HepG2 (cell line): ENCODE data around the gene GADD45B. TPM values are rescaled to one million over a fixed set of nuclear protein-coding genes. Genes with fewer than 3 reads are reported as not detected.

ENCODE experiments used
- ARNTL ChIP-seq: sonication (generic); formaldehyde crosslinking; IDR thresholded peaks from 2 replicates; pipeline ENCODE4 v1.4.0; 2020; ENCODE audit warnings: mild to moderate bottlenecking, missing genetic modification reagents
- EHMT2 ChIP-seq: fragments of 200-600 bp; sonication (generic); IDR thresholded peaks from 2 replicates; pipeline ENCODE4 v1.7.0; 2017; ENCODE audit warnings: antibody characterized with exemption, low read depth, low read length, borderline replicate concordance
- ESRRA ChIP-seq: sonication (generic); formaldehyde crosslinking; IDR thresholded peaks from 2 replicates; pipeline ENCODE4 v1.5.1; 2020; ENCODE audit warnings: mild to moderate bottlenecking, low read depth, missing genetic modification reagents
- HDAC6 ChIP-seq: fragments of 200-600 bp; sonication (generic); IDR thresholded peaks from 2 replicates; pipeline ENCODE4 v1.7.0; 2017; ENCODE audit warnings: mild to moderate bottlenecking, antibody characterized with exemption, low read length, low read depth
- KDM2A ChIP-seq: sonication (generic); formaldehyde crosslinking; IDR thresholded peaks from 2 replicates; pipeline ENCODE4 v1.4.0; 2020; ENCODE audit warnings: low read depth, missing genetic modification reagents, borderline replicate concordance
- KLF13 ChIP-seq: sonication (generic); formaldehyde crosslinking; IDR thresholded peaks from 2 replicates; pipeline ENCODE4 v1.4.0; 2020; ENCODE audit warnings: mild to moderate bottlenecking, missing genetic modification reagents
- MEIS2 ChIP-seq: sonication (generic); formaldehyde crosslinking; IDR thresholded peaks from 2 replicates; pipeline ENCODE4 v1.9.0; 2021; ENCODE audit warnings: mild to moderate bottlenecking, missing genetic modification reagents
- NFKB2 ChIP-seq: sonication (generic); formaldehyde crosslinking; IDR thresholded peaks from 2 replicates; pipeline ENCODE4 v1.4.0; 2020; ENCODE audit warnings: missing genetic modification reagents, borderline replicate concordance
- NPAS2 ChIP-seq: sonication (generic); formaldehyde crosslinking; IDR thresholded peaks from 2 replicates; pipeline ENCODE4 v1.8.0; 2022; ENCODE audit warnings: mild to moderate bottlenecking, missing genetic modification reagents, borderline replicate concordance
- PAF1 ChIP-seq: IDR thresholded peaks from 2 replicates; pipeline ENCODE4 v1.6.1; 2016; ENCODE audit warnings: missing genetic modification reagents, missing compliant biosample characterization
- REL ChIP-seq: sonication (generic); formaldehyde crosslinking; conservative IDR thresholded peaks from 2 replicates; pipeline ENCODE4 v1.8.0; 2022; ENCODE audit warnings: mild to moderate bottlenecking, missing genetic modification reagents, moderate library complexity
- SALL1 ChIP-seq: sonication (generic); formaldehyde crosslinking; IDR thresholded peaks from 2 replicates; pipeline ENCODE4 v1.8.0; 2022; ENCODE audit warnings: mild to moderate bottlenecking, missing genetic modification reagents
- SUZ12 ChIP-seq: fragments of 150-350 bp; IDR thresholded peaks from 2 replicates; pipeline ENCODE4 v1.6.1; 2014; ENCODE audit warnings: low read depth, low read length
- ZC3H13 ChIP-seq: sonication (generic); formaldehyde crosslinking; IDR thresholded peaks from 2 replicates; pipeline ENCODE4 v1.8.1; 2023; ENCODE audit warnings: mild to moderate bottlenecking, missing genetic modification reagents, moderate library complexity
- ZNF253 ChIP-seq: sonication (generic); formaldehyde crosslinking; IDR thresholded peaks from 2 replicates; pipeline ENCODE4 v1.8.0; 2022; ENCODE audit warnings: mild to moderate bottlenecking, missing genetic modification reagents, borderline replicate concordance
- ZNF256 ChIP-seq: sonication (generic); formaldehyde crosslinking; conservative IDR thresholded peaks from 2 replicates; pipeline ENCODE4 v1.4.0; 2020; ENCODE audit warnings: missing genetic modification reagents
- ZNF556 ChIP-seq: sonication (generic); formaldehyde crosslinking; IDR thresholded peaks from 2 replicates; pipeline ENCODE4 v1.4.0; 2020; ENCODE audit warnings: mild to moderate bottlenecking, missing genetic modification reagents, borderline replicate concordance
- ZNF577 ChIP-seq: sonication (generic); formaldehyde crosslinking; IDR thresholded peaks from 2 replicates; pipeline ENCODE4 v1.4.0; 2020; ENCODE audit warnings: mild to moderate bottlenecking, low read depth, missing genetic modification reagents, borderline replicate concordance
- ZNF878 ChIP-seq: sonication (generic); formaldehyde crosslinking; IDR thresholded peaks from 2 replicates; pipeline ENCODE4 v1.8.1; 2023; ENCODE audit warnings: mild to moderate bottlenecking, missing genetic modification reagents, moderate library complexity
- polyA plus RNA-seq, 8 experiments: library from polyadenylated mRNA; depleted of rRNA in 3 of 8; stranded (reverse) in 7 of 8; unstranded in 1 of 8; fragments of >200 nt; fragmentation: Illumina TruSeq in 4 of 8; extraction: Trizol in 4 of 8; gene quantifications; 2 replicates each; pipeline versions ENCODE4 v1.2.1 to v1.2.3, GENCODE V29; 2011 to 2016; ENCODE audit warnings: low read depth in 4 of 8, missing spikeins in 1 of 8, mixed read lengths in 1 of 8; ENCODE audit not compliant: insufficient read depth in 1 of 8
- total RNA-seq, 5 experiments: library from RNA; depleted of rRNA; stranded (reverse); fragments of >200 nt; fragmentation: Illumina TruSeq; extraction: Trizol; gene quantifications; 2 replicates each; pipeline ENCODE4 v1.2.3, GENCODE V29; 2016; ENCODE audit warnings: low read depth in 1 of 5
- TF ChIP-seq, protein P1 (sequence below): sonication (generic); formaldehyde crosslinking; conservative IDR thresholded peaks from 2 replicates; pipeline ENCODE4 v1.4.0; 2020; ENCODE audit warnings: missing genetic modification reagents
- TF ChIP-seq, protein P2 (sequence below): IDR thresholded peaks from 2 replicates; pipeline ENCODE4 v1.6.1; 2016; ENCODE audit warnings: mild to moderate bottlenecking
- TF ChIP-seq, protein P3 (sequence below): sonication (generic); formaldehyde crosslinking; IDR thresholded peaks from 2 replicates; pipeline ENCODE4 v1.4.0; 2020; ENCODE audit warnings: missing genetic modification reagents
- TF ChIP-seq, protein P4 (sequence below): sonication (generic); formaldehyde crosslinking; conservative IDR thresholded peaks from 2 replicates; pipeline ENCODE4 v1.4.0; 2020; ENCODE audit warnings: missing genetic modification reagents

Gene GADD45B
- total and polyA plus RNA-seq, 2 of the 13 experiments (the other 11 are each of a cell fraction or from before 2014, with no cell fraction given), result 4.6 to 34.1 TPM

DNA sequence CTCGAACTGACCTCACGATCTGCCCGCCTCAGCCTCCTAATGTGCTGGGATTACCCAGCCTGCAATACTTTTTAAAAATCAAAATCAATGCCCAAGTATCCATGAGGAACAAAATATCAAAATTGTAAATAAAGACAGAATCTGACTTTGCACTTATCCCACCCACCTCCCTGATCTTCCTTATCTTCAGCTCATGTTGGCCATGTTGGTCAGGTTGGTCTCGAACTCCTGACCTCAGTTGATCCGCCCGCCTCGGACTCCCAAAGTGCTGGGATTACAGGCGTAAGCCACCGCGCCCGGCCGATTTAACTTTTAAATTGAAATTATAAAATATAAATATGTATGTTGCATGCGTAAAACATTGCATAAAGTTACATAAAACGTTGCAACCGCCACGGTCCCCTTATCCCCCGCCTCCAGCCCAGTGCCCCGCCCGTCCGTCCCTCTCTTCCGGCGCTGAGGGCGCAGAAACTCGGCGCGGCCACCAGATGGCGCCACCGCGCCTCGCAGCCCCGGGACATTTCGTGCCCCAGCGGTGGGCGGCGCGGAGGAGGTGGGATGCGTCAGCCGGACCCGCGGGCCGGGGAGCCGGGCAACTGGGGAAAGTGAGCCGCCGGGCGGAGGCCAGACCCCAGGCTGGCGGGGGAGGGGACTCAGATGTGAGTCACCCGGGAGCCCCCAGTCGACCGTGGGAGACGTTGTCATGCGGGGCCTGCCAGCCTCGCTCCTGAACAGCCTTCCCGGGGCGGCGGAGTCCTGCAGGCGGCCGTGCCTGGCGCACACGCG is 1.5 kb upstream of the GADD45B start (continued):
- TF ChIP-seq, protein P1, sequence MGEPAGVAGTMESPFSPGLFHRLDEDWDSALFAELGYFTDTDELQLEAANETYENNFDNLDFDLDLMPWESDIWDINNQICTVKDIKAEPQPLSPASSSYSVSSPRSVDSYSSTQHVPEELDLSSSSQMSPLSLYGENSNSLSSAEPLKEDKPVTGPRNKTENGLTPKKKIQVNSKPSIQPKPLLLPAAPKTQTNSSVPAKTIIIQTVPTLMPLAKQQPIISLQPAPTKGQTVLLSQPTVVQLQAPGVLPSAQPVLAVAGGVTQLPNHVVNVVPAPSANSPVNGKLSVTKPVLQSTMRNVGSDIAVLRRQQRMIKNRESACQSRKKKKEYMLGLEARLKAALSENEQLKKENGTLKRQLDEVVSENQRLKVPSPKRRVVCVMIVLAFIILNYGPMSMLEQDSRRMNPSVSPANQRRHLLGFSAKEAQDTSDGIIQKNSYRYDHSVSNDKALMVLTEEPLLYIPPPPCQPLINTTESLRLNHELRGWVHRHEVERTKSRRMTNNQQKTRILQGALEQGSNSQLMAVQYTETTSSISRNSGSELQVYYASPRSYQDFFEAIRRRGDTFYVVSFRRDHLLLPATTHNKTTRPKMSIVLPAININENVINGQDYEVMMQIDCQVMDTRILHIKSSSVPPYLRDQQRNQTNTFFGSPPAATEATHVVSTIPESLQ, result no peak
- peak; percentile 22; the same call in 1 of the 2 replicates for TF ChIP-seq ESRRA (CRISPR knock-in tag)
- TF ChIP-seq EHMT2, result no peak
- TF ChIP-seq MEIS2 (CRISPR knock-in tag), result peak; percentile 77; the same call in 1 of the 2 replicates
- TF ChIP-seq SALL1, result peak; percentile 78
- 0 out of 2 replicates have a peak, but pooled peaks have one; percentile 40 for TF ChIP-seq ARNTL
- no peak for TF ChIP-seq ZNF577 (CRISPR knock-in tag)
- peak; percentile 31; the same call in 1 of the 2 replicates for TF ChIP-seq NFKB2 (CRISPR knock-in tag)
- TF ChIP-seq, protein P2, sequence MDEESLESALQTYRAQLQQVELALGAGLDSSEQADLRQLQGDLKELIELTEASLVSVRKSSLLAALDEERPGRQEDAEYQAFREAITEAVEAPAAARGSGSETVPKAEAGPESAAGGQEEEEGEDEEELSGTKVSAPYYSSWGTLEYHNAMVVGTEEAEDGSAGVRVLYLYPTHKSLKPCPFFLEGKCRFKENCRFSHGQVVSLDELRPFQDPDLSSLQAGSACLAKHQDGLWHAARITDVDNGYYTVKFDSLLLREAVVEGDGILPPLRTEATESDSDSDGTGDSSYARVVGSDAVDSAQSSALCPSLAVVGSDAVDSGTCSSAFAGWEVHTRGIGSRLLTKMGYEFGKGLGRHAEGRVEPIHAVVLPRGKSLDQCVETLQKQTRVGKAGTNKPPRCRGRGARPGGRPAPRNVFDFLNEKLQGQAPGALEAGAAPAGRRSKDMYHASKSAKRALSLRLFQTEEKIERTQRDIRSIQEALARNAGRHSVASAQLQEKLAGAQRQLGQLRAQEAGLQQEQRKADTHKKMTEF (CRISPR knock-in tag), result peak; percentile 81
- no peak; the same call in 1 of the 2 replicates for TF ChIP-seq ZNF556 (CRISPR knock-in tag)
- no peak for TF ChIP-seq REL (CRISPR knock-in tag)
- no peak for TF ChIP-seq ZNF878
- TF ChIP-seq ZC3H13, result no peak
- TF ChIP-seq HDAC6, result no peak
- no peak for TF ChIP-seq PAF1 (CRISPR knock-in tag)
- TF ChIP-seq SUZ12, result no peak
- TF ChIP-seq, protein P3, sequence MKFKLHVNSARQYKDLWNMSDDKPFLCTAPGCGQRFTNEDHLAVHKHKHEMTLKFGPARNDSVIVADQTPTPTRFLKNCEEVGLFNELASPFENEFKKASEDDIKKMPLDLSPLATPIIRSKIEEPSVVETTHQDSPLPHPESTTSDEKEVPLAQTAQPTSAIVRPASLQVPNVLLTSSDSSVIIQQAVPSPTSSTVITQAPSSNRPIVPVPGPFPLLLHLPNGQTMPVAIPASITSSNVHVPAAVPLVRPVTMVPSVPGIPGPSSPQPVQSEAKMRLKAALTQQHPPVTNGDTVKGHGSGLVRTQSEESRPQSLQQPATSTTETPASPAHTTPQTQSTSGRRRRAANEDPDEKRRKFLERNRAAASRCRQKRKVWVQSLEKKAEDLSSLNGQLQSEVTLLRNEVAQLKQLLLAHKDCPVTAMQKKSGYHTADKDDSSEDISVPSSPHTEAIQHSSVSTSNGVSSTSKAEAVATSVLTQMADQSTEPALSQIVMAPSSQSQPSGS (CRISPR knock-in tag), result peak; percentile 69
- TF ChIP-seq KDM2A (CRISPR knock-in tag), result peak; percentile 94
- TF ChIP-seq NPAS2 (CRISPR knock-in tag), result no peak
- TF ChIP-seq, protein P4, sequence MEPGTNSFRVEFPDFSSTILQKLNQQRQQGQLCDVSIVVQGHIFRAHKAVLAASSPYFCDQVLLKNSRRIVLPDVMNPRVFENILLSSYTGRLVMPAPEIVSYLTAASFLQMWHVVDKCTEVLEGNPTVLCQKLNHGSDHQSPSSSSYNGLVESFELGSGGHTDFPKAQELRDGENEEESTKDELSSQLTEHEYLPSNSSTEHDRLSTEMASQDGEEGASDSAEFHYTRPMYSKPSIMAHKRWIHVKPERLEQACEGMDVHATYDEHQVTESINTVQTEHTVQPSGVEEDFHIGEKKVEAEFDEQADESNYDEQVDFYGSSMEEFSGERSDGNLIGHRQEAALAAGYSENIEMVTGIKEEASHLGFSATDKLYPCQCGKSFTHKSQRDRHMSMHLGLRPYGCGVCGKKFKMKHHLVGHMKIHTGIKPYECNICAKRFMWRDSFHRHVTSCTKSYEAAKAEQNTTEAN (CRISPR knock-in tag), result no peak
- no peak for TF ChIP-seq ZNF253 (CRISPR knock-in tag)
- no peak for TF ChIP-seq ZNF256
- TF ChIP-seq KLF13 (CRISPR knock-in tag), result 0 out of 2 replicates have a peak, but pooled peaks have one; percentile 67
